A673 (cell line): Measurements from ENCODE around the gene CDC20B.

ENCODE experiments used
- EZH2 ChIP-seq: fragments of 200-600 bp; sonication (generic); IDR thresholded peaks from 2 replicates; pipeline ENCODE4 v1.6.1; 2017; ENCODE audit warnings: borderline replicate concordance, low read depth, mild to moderate bottlenecking, mixed read lengths, antibody characterized with exemption, low read length; ENCODE audit not compliant: poor library complexity, severe bottlenecking
- TF ChIP-seq, protein P1 (sequence below): fragments of 300-800, 200-600 bp; sonication (generic); conservative IDR thresholded peaks from 2 replicates; pipeline ENCODE4 v1.5.1; 2017; ENCODE audit warnings: low read depth, mild to moderate bottlenecking, antibody characterized with exemption, low read length, moderate library complexity, mixed read lengths

GRCh38 chr5:55159763-55160492, 13.0 kb downstream of the CDC20B start, which contains the start of gene GPX8:
- TF ChIP-seq, protein P1, sequence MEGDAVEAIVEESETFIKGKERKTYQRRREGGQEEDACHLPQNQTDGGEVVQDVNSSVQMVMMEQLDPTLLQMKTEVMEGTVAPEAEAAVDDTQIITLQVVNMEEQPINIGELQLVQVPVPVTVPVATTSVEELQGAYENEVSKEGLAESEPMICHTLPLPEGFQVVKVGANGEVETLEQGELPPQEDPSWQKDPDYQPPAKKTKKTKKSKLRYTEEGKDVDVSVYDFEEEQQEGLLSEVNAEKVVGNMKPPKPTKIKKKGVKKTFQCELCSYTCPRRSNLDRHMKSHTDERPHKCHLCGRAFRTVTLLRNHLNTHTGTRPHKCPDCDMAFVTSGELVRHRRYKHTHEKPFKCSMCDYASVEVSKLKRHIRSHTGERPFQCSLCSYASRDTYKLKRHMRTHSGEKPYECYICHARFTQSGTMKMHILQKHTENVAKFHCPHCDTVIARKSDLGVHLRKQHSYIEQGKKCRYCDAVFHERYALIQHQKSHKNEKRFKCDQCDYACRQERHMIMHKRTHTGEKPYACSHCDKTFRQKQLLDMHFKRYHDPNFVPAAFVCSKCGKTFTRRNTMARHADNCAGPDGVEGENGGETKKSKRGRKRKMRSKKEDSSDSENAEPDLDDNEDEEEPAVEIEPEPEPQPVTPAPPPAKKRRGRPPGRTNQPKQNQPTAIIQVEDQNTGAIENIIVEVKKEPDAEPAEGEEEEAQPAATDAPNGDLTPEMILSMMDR: peak; percentile 83
- no peak for TF ChIP-seq EZH2
